Suprapubic skin (tissue), 4 donors: ENCODE results near the gene OMG. TPM values are rescaled to one million over a fixed set of nuclear protein-coding genes. Genes with fewer than 3 reads are reported as not detected.
"Not testable (repeated sequence)": the region's sequence is repeated elsewhere in the genome, so short reads cannot be mapped to it uniquely, and the experiment has no call there.

ENCODE experiments used
- DNase-seq, 2 donors: peaks; one replicate each; pipeline ENCODE4 v3.0.0-alpha.2; 2019; ENCODE audit warnings: low spot score in 2 of 2
- H3K27ac ChIP-seq: fragments of 200-600 bp; sonication (generic); one replicate; pipeline ENCODE4 v1.5.1; 2019
- H3K27me3 ChIP-seq: fragments of 200-600 bp; sonication (generic); one replicate; pipeline ENCODE4 v1.5.1; 2019
- H3K36me3 ChIP-seq: fragments of 200-600 bp; sonication (generic); one replicate; pipeline ENCODE4 v1.5.1; 2019
- H3K4me1 ChIP-seq: fragments of 200-600 bp; sonication (generic); one replicate; pipeline ENCODE4 v1.5.1; 2019
- H3K4me3 ChIP-seq: fragments of 200-600 bp; sonication (generic); one replicate; pipeline ENCODE4 v1.5.1; 2019; ENCODE audit warnings: mild to moderate bottlenecking
- H3K9me3 ChIP-seq: fragments of 200-600 bp; sonication (generic); one replicate; pipeline ENCODE4 v1.5.1; 2019
- EP300 ChIP-seq: sonication (generic); formaldehyde crosslinking; IDR thresholded peaks from one replicate; pipeline ENCODE4 v1.6.1; 2017; ENCODE audit warnings: antibody characterized with exemption
- POLR2A ChIP-seq, 2 donors: fragments of 450-650 bp; IDR thresholded peaks; one replicate each; pipeline ENCODE4 v1.6.1; 2017; ENCODE audit warnings: antibody characterized with exemption in 2 of 2, mild to moderate bottlenecking in 2 of 2, moderate library complexity in 2 of 2
- POLR2AphosphoS5 ChIP-seq, 3 donors: sonication (generic); formaldehyde crosslinking; IDR thresholded peaks; one replicate each; pipeline ENCODE4 v1.6.1; 2017; ENCODE audit warnings: antibody characterized with exemption in 3 of 3
- WGBS: methylation state at CpG from one replicate; pipeline ENCODE4 v1.1.5; 2018; 5-methylcytosine and 5-hydroxymethylcytosine counted together
- total RNA-seq, 4 donors: library from RNA; depleted of rRNA; stranded (reverse); fragments of >200 nt; gene quantifications; one replicate each; pipeline ENCODE4 v1.1.0, GENCODE V29; 2016
- TF ChIP-seq, protein P1 (sequence below), 2 donors: fragments of 200-600 bp in 1 of 2; fragments of 450-650 bp in 1 of 2; sonication (generic) in 1 of 2; IDR thresholded peaks; one replicate each; pipeline ENCODE4 v1.5.1; 2016 to 2019; ENCODE audit warnings: antibody characterized with exemption in 2 of 2, mild to moderate bottlenecking in 1 of 2, moderate library complexity in 1 of 2

Gene OMG
- total RNA-seq, 4 donors from 2014 or later, result not detected

DNA sequence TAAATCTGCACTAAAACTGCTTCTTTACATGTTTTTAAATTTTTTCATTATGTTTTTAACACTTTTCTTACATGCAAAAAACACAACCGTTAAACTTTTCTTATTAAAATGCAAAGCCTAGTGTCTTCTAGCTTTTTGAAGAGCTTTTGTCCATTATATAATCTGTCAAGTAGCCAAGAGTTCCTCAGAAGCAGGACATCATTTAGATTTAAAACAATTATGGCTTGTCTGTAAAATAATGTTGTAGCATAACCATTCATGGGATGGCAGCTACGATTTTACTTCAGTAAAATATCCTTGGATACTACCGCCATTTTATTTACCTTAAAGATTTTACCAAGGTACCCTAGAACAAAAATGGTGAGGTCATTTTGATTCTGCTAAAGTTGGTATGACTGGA, 2.8 kb downstream of the OMG start:
- WGBS, result 93% methylated on average over 3 of the region's 3 CpGs
- TF ChIP-seq EP300 (no peak), POLR2AphosphoS5 (IDR thresholded peaks at IDR 0.05) (no peak), POLR2A (IDR thresholded peaks at IDR 0.05) (no peak)
- TF ChIP-seq, protein P1, sequence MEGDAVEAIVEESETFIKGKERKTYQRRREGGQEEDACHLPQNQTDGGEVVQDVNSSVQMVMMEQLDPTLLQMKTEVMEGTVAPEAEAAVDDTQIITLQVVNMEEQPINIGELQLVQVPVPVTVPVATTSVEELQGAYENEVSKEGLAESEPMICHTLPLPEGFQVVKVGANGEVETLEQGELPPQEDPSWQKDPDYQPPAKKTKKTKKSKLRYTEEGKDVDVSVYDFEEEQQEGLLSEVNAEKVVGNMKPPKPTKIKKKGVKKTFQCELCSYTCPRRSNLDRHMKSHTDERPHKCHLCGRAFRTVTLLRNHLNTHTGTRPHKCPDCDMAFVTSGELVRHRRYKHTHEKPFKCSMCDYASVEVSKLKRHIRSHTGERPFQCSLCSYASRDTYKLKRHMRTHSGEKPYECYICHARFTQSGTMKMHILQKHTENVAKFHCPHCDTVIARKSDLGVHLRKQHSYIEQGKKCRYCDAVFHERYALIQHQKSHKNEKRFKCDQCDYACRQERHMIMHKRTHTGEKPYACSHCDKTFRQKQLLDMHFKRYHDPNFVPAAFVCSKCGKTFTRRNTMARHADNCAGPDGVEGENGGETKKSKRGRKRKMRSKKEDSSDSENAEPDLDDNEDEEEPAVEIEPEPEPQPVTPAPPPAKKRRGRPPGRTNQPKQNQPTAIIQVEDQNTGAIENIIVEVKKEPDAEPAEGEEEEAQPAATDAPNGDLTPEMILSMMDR (IDR thresholded peaks at IDR 0.05), result no peak
- H3K4me3 ChIP-seq, result no peak overlapping the region

DNA sequence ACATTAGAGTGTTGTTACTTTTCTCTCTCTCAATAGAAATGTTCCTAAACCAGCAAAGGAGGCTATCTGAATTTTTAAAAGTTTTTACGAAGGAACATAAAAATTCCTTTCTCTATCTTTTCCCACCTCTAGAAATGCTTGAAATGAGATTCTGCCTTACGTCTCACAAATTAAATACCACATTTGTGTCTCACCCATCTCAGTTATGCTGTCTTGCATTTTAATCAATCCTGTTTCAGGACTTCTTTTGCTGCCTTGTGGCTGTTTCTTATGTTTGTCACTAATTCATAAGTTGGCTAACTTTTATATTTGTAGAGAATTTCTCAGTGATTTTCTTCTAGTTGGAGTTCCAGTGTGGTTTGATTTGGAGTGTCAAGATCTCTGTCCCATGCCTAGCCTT, 3.5 kb downstream of the OMG start:
- no peak for DNase-seq
- WGBS, result 97% methylated on average over 2 of the region's 2 CpGs
- TF ChIP-seq EP300, result no peak
- TF ChIP-seq POLR2AphosphoS5 (IDR thresholded peaks at IDR 0.05), result no peak
- TF ChIP-seq, protein P1 (IDR thresholded peaks at IDR 0.05), result no peak
- no peak for TF ChIP-seq POLR2A (IDR thresholded peaks at IDR 0.05)
- H3K4me3 ChIP-seq, result no peak overlapping the region
- no peaks in the 10 kb centered on the region for H3K9me3 ChIP-seq
- no peaks in the 10 kb centered on the region for H3K27me3 ChIP-seq
- H3K36me3 ChIP-seq, result no peaks in the 10 kb centered on the region
- H3K27ac ChIP-seq, result no peak overlapping the region
- peaks cover 3% of the 10 kb centered on the region for H3K4me1 ChIP-seq

More for the DNA sequence above, 2.8 kb downstream of the OMG start:
- Histone ChIP-seq H3K27ac (no peak overlapping the region), H3K4me1 (peaks cover 3% of the 10 kb centered on the region), H3K27me3 (no peaks in the 10 kb centered on the region), H3K9me3 (no peaks in the 10 kb centered on the region), H3K36me3 (no peaks in the 10 kb centered on the region)
- no peak for DNase-seq

DNA sequence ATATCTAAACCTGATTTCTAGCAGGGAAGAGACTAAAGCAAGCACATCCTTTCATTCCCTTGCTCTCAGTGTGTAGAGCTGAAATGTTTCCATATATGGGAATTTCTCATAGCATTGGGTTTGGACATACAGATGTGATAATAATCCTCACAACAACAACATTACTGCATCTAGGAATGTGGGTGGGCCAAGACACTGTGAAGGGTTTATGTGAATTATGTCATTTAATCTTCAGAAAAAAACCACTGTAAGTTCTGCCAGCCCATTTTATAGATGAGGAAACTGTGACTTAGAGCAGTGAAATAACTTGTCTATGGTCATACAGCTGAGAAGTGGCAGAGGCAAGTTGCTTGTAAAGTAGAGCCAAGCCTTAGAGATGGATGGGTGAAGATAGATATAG, 5.2 kb downstream of the OMG start:
- no peak for DNase-seq
- no peak for TF ChIP-seq EP300
- TF ChIP-seq POLR2AphosphoS5 (IDR thresholded peaks at IDR 0.05), result no peak
- TF ChIP-seq, protein P1 (IDR thresholded peaks at IDR 0.05), result no peak
- TF ChIP-seq POLR2A (IDR thresholded peaks at IDR 0.05), result no peak
- Histone ChIP-seq H3K27me3 (no peaks in the 10 kb centered on the region), H3K9me3 (no peaks in the 10 kb centered on the region), H3K4me3 (no peak overlapping the region), H3K27ac (no peak overlapping the region), H3K36me3 (peaks cover 3% of the 10 kb centered on the region), H3K4me1 (peaks cover 3% of the 10 kb centered on the region)

DNA sequence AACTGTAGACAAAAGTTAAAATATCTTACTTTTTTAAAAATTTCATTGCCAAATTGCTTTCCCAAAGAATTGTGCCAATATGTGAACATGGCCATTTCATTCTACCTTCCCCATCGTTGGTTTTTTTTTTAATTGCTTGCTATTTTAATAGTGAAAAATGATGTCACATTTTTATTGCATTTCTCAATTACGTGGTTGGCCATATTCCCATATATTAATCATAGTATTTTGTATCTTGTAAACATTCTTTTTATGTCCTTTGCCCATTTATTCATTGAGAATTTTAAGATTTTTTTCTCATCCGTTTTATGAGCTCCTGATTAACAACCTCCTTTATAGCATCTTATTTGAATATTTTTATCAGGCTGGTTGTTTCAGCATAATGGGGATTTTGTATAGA, 7.2 kb downstream of the OMG start:
- Histone ChIP-seq H3K4me1 (no peaks in the 10 kb centered on the region), H3K4me3 (no peak overlapping the region), H3K27ac (no peak overlapping the region), H3K36me3 (peaks cover 5% of the 10 kb centered on the region), H3K9me3 (no peaks in the 10 kb centered on the region), H3K27me3 (no peaks in the 10 kb centered on the region)
- 39% methylated on average over 3 of the region's 3 CpGs for WGBS
- TF ChIP-seq EP300, result no peak
- DNase-seq, result no peak

DNA sequence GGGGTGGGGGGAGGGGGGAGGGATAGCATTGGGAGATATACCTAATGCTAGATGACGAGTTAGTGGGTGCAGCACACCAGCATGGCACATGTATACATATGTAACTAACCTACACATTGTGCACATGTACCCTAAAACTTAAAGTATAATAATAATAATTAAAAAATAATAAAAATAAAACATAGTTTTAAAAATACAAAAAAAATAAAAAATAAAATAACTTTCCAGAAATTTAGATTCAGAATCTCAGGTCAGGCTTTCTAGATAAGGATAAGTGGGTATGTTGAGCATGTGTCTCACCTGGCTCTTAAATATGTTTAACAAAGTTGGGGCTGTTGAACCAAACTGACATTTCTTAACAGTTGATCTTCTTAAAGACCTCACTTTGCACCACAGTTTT, 9.1 kb downstream of the OMG start:
- DNase-seq, H3K4me1 ChIP-seq, H3K36me3 ChIP-seq, H3K27me3 ChIP-seq, H3K9me3 ChIP-seq, H3K4me3 ChIP-seq, H3K27ac ChIP-seq: not testable (repeated sequence)
- WGBS, result 100% methylated on average over 1 of the region's 1 CpG

DNA sequence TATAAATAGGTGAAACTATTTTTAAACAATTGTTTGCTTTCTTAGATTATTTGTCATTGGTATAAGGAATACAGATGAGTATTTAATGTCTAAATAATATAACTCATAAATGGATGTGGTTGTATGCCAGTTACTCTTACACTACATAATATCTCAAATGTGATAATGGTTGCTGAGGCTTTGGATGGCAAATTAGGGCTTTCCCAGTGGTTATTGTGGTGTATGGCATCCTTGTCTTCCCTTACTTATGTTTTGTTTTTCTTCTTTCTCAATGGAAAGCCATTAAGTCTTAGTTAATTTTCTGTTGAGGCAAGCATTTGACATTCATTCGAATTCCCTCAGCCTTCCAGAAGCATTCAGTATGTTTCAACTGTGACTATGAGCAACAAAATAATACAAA, 10.5 kb downstream of the OMG start:
- no peaks in the 10 kb centered on the region for H3K9me3 ChIP-seq
- H3K36me3 ChIP-seq, result peaks cover 7% of the 10 kb centered on the region
- H3K27ac ChIP-seq, result no peak overlapping the region
- no peak overlapping the region for H3K4me3 ChIP-seq
- H3K4me1 ChIP-seq, result no peaks in the 10 kb centered on the region
- 88% methylated on average over 1 of the region's 1 CpG for WGBS
- H3K27me3 ChIP-seq, result no peaks in the 10 kb centered on the region
- no peak for DNase-seq
- TF ChIP-seq, protein P1 (IDR thresholded peaks at IDR 0.05), result no peak
- no peak for TF ChIP-seq POLR2A (IDR thresholded peaks at IDR 0.05)
- no peak for TF ChIP-seq POLR2AphosphoS5 (IDR thresholded peaks at IDR 0.05)
- no peak for TF ChIP-seq EP300
